GM18511 (cell line): Measurements from ENCODE around the gene CDYL.

Source experiments
- ATAC-seq: cut with Tn5 transposase; IDR thresholded peaks from one replicate; pipeline ENCODE4 v1.9.1; 2021; ENCODE audit warnings: mild to moderate bottlenecking, moderate library complexity; ENCODE audit not compliant: unreplicated experiment

CDYL gene

DNA sequence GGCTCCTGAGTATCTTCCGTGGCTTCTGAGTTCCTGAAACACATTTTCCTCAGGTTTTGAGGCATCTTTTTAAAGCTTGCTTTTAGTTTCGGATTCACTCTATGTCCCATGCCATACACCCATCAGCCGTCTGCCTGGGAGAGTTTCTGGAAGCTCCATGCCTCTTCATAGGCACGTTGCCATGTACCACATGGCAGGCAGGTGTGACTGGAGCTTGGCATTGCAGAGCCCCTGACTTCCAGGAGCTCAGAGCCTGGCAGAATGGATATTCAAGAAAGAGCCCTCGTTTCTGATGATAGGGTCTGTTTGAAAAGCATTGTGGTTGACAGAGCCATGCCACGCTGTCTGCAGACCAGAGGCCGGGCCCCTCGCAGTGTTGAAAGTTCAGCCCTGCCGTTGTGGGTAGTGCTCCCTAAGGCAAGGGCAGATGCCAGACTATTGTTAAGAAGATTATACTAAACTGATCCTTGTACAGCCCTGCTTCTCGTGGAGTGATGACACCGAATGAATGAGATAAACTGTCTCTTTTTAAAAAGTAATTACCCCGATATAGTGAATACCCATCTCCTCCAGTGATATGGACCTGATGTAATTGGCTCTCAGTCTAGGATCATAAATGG is 127.7 kb downstream of the CDYL start:
- ATAC-seq = no peak

DNA sequence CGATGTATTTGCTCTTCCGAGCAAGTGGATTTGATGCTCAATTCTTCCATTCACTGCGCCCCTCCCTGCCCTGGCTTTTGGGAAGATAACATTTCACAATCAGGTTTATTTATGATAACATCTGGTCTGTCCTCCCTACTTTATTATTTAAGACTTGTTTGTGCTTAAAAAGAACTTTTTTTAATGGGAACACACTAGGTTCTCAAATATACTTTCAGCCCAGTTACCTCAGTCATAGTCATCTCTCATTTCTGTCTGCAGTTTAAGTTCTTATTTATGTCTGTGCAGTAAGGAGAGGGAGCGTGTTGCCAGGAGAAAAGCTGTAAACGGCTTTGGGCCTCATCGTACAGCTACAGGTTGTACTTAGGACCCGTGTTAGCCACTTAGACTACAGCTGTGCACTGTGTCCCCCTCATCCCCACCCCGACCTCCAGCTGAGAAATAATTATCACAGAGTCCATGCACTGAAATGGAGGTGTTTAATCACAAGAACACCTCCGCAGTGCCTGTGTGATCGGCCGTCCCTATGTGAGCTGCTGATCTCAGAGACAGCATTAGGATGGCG is 128.3 kb downstream of the CDYL start:
- ATAC-seq = no peak

DNA sequence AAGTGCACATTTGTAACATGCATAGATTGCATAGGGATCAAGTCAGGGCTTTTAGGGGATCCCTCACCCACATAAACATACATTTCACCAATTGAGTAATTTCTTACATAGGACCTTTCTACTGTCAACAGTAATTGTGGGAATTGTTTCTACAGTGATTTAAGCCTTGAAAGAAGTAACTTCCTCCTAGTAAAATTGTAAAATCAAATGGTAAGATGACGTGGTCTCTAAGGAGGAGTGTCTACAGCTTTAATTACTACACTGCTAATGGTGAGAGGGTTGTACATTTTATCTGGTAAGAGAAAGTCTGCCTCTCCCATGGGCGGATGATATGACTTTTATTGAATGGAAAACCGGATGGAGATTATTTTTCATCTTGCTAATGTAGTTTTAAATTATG is 129.6 kb downstream of the CDYL start:
- no peak for ATAC-seq

DNA sequence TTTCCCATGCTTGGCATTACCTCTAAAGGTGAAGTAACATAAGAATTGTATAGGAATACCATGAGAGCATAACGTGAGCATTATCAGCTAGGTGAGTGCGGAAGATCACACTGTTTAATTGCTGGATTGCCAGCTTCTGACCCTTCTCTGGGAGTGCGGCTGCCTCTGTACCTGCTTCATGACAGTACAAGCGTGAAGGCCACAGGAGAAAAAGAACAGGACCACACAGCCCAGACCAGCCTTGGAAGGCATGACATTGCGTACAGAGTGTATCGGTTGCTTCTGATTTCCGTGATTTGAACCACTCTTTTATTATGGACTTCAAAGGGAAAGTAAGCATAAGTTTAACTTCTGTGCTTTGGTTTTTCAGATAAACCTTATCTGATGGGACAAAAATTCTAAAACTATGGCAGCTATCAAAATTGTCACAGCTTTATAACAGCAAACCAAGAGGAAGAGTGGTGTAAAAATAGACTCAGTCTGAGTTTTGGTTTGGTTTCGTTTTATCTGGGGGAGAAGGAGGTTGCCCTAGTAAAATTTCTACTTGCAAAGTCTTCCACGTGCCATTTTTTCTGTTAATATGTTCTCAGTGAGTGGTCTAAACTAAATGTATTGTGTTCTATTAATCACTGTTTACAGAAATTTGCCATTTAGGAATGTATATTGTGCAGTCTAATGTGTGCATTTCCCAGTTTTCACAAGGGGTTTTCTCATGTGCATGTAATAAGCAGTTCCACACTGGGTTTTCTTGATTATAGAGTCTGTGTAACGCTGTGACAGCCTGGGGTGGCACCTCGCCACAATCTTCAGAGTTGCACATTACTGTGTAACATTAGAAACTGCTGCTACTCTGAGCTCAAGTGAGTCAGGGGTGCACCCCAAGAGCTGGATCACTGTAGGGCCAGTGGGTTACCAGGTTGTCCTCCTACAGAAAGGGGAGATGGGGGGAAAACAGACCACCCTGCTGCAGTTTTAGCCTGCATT is 130.4 kb downstream of the CDYL start:
- peak; percentile 67 for ATAC-seq

DNA sequence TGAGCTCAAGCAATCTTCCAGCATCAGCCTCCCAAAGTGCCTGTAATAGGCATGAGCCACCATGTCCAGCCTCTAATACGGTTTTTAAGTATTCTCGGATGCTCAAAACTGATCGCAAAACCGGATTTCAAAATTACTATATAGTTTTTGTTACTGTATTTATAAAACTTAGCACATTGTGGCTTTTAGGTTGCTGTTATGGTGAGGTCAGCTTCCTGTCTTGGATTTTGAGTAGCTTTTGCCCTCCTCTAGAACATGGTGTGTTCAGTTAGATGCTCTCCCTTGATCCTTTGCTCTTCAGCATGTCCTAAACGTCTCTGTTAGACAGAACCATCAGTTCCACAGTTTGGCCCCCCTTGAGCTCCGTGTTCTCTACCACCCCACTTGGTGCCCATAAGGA is 131.4 kb downstream of the CDYL start:
- no peak for ATAC-seq

DNA sequence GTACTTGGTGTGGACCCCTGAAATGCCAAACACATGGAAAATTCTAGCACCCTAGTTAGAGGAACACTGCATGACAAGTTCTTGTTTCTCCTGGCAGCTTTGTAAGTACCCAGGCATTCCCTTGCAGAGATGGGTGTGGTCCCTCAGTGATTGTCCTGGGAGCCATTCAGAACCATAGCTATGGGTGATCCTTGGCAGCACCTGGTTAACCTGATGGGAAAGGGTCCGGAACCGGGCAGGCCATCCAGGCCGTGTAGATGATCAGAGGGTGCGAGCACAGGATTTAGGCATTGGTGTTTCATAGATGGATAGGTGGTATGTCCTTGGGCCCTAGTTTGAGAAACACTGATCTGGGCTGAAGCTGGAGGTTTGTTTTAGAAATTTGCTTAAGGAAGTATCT is 131.9 kb downstream of the CDYL start:
- no peak for ATAC-seq

DNA sequence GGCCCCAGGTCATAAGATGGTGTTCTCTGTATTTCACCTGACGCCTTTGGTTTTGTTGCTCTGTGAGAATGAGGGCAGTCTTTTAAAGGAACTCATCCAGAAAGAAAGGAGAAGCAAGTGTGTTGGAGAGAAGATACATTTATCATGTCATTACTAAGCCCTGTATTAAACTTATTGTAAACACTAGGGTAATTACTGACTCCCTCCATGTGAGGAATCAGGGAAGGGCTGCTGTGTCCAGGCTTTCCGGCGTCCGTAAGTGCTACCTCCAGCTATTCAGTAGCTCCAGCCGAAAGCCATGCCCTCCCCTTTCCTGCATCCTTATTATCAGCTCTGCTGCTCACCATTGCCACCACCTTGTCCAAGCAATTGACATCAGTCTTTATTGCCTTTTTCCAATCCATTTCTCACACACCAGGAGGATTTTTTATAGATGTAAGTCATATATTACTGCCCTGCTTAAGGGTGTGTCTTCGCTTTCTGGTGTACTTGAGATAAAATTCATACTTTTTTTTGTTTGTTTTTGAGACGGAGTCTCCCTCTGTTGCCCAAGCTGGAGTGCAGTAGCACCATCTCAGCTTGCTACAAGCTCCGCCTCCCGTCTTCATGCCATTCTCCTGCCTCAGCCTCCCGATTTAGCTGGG is 133.0 kb downstream of the CDYL start:
- ATAC-seq = no peak

DNA sequence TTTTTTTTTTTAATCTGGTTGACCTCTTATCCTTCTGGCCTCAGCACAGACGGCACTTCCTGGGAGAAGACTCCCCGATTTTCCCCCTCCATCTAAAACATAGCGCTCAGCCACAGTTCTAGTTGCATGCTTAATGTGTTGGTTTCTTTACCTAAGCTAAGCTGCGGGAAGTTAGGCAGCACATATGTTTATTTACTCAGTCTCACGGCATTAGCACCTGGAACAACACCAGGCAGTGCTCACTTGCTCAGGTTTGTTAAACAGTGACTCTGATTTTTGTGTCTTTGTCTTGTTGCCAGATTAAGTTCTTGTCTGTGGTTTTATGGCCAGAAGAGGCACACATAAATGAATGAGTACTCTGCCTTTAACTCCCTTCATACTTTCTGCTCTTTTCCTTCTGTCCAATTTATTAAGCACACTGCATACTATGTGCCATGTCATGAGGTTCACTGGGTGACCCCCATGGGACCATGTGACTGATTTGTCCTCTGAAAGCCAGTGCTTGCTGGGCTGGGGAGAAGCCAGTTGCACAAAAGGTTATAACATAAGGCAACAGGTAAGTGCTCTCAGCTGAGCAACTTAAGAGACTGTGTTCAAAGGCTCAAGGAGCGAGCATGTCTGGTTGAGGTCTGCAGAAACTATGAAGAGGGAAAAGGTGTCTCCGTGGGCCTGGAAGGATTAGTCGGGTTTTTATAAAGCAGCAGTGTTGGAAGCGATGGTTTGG is 134.0 kb downstream of the CDYL start:
- ATAC-seq = no peak

DNA sequence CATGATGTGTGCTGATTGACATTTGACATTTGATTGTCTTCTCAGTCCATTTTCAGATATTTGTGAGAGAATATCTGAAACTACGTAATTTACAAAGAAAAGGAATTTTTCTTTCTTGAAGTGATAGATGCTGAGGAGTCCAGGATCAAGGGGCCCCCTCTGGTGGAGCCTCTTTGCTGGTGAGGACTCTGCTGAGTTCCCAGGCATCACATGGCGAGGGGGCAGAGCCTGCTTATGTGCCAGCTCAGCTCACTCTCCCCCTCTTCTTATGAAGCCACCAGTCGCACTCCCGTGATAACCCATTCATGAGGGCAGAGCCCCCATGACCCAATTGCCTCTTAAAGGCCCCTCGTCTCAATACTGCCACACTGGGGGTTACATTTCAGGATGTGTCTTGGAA is 136.4 kb downstream of the CDYL start:
- ATAC-seq = no peak

DNA sequence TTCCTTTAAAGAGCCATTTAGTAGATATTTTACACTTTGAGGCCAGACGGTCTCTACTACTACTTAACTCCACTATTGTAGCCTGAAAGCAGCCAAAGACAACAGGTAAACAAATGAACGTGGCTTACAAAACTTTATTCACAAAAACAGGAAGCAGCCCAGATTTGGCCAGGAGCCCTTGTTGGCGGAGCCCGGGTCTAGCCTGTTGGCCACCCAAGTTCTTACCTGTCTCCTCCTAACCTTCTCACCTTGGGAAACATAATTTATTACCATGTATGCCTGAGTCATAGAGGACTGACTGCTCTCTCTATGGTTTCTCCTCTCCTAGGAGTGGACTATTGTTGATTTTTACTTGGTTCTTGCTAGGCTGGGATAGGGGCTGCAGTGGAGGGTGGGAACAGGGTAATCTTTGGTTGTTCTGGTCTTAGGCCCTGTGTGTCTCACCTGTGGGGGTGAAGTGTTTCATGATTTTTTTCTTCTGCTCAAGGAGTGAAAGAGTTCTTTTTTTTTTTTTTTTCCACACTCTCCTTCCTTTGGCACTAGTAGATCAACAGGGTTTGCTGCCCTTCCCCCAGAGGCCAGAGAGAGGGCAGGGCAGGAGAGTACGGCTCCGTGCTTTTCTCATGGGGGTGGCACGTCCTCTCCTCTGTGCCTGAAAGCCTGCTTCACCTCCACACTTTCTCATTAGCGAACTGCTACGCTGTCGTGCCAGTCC is 137.7 kb downstream of the CDYL start:
- no peak for ATAC-seq

DNA sequence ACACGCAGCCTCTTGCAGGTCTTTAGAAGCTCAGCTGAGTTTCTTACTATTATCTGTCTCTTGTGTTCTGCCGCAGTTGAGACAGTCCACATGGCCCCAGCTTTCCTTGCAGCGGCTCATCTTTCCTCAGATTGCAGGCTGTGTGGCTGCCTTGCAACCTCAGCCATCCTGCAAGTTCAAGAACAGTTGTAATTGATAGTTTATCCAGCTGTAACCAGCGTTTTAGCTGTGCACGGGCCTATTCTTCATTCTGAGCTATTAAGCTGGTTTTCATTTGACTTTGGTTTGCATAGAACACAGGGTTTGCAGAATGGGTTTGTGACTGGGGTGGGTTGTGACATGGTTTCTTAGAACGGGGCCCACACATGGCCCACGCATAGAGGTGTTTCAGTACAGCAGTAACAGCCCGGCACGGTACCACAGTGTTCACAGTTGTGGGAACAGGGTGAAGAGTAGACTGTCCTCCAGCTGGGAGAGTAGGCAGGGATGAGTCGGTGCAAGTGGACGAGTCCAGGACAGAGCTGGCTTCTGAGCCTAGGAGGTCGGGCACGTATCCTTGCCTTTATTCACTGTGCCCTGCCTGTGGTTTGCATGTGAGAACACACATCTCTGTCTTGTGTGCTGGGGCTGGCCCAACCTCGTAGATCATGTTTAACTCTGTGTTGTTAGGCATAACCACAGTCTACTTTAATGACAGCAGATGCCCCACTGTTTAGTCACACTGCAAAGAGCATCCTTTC is 138.4 kb downstream of the CDYL start:
- ATAC-seq = no peak

DNA sequence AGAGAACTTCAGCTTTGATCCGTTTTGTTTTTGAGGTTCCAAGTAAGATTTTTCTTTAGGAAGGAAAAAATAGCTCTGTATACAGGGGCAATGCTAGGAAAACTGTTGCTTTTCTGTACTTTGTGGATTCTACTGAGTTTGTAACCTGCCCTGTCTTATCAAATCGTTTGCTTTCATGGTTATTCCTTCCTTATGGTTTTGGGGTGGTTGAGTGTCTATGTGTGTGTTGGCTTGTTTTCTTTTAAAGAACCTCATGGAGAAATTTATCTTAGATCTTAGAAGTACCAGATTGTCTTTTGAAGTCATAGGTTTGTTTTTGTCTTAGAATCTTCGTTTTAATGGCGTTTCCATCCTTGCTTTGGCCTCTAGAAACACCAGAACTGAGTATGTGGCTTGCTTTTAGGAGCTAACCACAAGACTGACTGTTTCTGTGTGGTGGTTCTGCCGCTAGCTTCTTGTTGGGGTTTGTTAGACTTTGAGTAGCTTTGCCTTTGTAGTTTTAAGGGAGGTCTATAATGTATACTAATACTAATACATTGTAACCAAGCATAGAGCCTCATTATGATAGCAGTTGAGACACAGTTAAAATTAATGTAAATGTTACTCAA is 140.9 kb downstream of the CDYL start:
- ATAC-seq = no peak

DNA sequence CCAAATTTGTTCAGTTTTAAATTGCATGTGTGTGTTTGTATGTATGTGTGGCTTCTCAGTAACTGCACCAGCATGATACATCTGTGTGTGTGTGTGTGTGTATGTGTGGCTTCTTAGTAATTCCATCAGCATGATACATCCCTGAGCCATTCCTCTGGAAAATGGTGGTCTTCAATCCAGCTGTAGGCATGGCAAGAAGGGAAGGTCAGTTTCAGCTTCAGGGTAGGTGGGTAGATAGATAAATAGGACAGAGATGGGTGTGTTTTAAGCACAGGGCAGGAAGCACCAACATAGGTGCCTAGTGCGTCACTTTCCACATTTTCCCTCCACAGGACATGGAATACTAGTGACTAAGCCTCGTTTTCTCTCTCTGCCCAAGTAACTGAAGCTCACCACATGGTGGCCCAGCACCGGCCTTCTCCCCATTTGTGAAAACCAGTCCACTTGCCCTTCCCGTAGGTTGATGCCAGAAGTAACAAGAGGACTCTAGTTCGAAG is 144.8 kb downstream of the CDYL start:
- no peak for ATAC-seq

DNA sequence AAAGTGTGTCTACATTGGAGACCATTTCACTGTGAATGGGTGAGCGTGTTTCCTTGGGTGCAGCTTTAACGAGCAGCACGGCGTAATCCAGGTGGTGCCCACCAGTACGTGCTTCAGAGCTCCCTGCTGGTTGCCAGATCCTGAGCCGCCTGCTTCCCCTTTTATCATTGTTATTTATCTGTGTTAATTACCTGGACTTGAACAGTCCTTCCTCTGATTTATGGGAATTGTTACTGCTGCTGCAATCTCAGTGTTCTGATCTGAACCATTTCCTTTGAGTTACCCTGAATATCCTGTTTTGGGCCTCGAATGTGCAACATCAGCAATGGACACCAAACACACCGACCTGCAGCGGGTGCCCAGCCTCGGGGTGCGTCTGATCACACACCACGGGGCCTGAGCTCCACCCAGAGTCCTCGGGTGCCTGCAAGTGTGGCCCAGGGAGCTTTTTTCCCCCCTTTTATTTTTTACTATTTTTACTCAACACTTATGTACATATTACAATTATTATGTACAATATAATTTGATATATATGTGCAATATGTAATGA is 146.4 kb downstream of the CDYL start:
- ATAC-seq = no peak

DNA sequence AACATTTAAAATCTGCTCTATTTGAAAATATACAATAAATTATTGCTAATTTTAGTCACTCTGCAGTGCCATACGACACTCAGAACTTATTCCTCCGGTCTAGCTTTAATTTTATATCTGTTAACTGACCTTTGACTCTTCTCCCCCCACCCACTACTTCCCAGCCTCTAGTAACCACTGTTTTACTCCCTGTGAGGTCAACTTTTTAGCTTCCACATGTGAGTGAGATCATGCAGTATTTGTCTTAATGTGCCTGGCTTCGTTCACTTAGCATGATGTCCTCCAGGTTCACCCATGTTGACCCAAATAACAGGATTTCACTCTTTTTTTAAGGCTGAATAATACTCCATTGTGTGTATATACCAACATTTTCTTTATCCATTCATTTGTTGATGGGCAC is 146.9 kb downstream of the CDYL start:
- ATAC-seq = no peak

DNA sequence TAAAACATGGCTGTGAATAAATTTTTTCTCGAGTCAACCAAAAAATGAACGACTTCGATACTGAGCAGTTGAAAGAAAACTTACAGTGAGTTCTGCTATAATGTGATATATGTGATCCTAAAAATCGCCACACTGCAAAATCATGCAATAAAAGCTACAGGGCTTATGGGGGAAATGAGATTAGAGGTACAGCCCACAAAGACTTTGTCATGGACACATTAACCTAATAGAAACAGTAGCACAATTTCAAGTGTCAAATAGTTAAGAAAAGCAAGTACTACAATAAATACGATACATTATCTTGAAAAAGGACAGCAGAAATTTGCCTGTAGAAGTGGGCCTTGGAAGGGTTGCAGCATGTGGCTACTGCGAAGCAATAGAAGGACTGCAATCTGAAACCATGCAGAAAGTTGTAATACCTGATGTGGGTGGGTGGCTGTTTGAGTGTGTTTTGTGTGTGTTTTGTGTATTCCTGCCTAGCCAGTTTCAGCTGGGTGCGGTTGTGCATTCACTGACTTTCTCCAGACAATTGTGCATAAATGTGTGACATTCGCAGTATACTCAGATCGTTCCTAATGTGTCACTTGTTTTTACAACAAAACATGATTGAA is 148.6 kb downstream of the CDYL start:
- no peak for ATAC-seq

DNA sequence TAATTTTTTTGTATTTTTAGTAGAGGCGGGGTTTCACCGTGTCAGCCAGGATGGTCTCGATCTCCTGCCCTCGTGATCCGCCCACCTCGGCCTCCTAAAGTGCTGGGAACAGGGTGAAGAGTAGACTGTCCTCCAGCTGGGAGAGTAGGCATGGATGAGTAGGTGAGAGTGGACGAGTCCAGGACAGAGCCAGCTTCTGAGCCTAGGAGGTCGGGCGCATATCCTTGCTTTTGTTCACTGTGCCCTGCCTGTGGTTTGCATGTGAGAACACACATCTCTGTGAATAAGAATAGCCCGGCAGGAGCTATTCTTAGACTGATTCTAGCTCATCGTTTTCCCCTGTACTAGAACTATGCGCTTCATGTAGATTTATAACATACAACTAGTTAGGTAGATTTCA is 149.4 kb downstream of the CDYL start:
- no peak for ATAC-seq

DNA sequence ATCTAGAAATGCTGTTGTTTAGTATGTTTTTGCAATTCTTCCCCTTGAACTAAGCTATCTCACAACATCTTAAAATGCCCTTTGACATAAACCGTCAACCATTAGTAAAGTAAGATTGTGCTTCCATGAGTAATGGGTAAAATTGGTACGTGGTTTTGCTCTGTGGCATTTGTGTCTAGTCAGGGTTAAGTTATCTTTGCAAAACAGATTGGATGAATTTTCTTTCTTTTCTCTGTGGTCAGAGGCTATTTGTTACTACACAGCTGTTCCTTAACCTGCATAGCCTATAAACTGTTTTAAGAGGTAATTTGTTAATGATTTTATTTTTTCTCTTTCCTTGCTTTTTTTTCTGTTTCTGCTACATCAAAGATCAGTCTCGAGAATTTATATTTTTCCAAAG is 152.2 kb downstream of the CDYL start:
- no peak for ATAC-seq
